OCI-LY1 (cell line): ENCODE measurements around the gene CTDSP2.
A peak's percentile ranks its signal among the peaks of the same experiment; 100 is the strongest.

Experiments
- H2AFZ ChIP-seq: fragments of 200-600 bp; sonication (generic), shearing (Covaris generic); 2 replicates; pipeline ENCODE4 v1.6.0; 2014; ENCODE audit warnings: antibody characterized with exemption, mild to moderate bottlenecking, low read length
- H3F3A ChIP-seq: fragments of 200-600 bp; sonication (generic), shearing (Covaris generic); 2 replicates; pipeline ENCODE4 v1.6.0; 2014; ENCODE audit warnings: mild to moderate bottlenecking, antibody characterized with exemption, low read length, moderate library complexity; ENCODE audit not compliant: insufficient read depth
- H3K27ac ChIP-seq: fragments of 200-600 bp; sonication (generic); 2 replicates; pipeline ENCODE4 v1.5.1; 2014; ENCODE audit warnings: low read length, mixed run types, mild to moderate bottlenecking, low read depth; ENCODE audit not compliant: poor library complexity, severe bottlenecking
- H3K27me3 ChIP-seq: fragments of 200-600 bp; sonication (generic); 2 replicates; pipeline ENCODE4 v1.6.0; 2014; ENCODE audit warnings: antibody characterized with exemption, mild to moderate bottlenecking, low read length, moderate library complexity; ENCODE audit not compliant: insufficient read depth
- H3K36me3 ChIP-seq: fragments of 200-600 bp; sonication (generic); 2 replicates; pipeline ENCODE4 v1.6.1; 2014; ENCODE audit warnings: mild to moderate bottlenecking, antibody characterized with exemption, low read length, moderate library complexity, mixed read lengths; ENCODE audit not compliant: insufficient read depth
- H3K4me1 ChIP-seq: fragments of 200-600 bp; sonication (generic); 2 replicates; pipeline ENCODE4 v1.5.1; 2014; ENCODE audit warnings: mild to moderate bottlenecking, low read length, moderate library complexity; ENCODE audit not compliant: insufficient read depth, severe bottlenecking
- H3K4me2 ChIP-seq: fragments of 200-600 bp; sonication (generic), shearing (Covaris generic); 2 replicates; pipeline ENCODE4 v1.6.1; 2014; ENCODE audit warnings: low read length
- H3K4me3 ChIP-seq: fragments of 200-600 bp; sonication (generic); 2 replicates; pipeline ENCODE4 v1.5.1; 2014; ENCODE audit warnings: low read length, low read depth, mild to moderate bottlenecking, mixed read lengths; ENCODE audit not compliant: poor library complexity, severe bottlenecking
- H3K79me2 ChIP-seq: fragments of 200-600 bp; shearing (Covaris generic); 2 replicates; pipeline ENCODE4 v1.6.1; 2016; ENCODE audit warnings: mixed run types, low read length, mixed read lengths; ENCODE audit not compliant: insufficient read depth
- H3K9ac ChIP-seq: fragments of 200-600 bp; sonication (generic), shearing (Covaris generic); 2 replicates; pipeline ENCODE4 v1.6.1; 2014; ENCODE audit warnings: mild to moderate bottlenecking, low read length, mixed read lengths
- H3K9me2 ChIP-seq: fragments of 200-600 bp; sonication (generic), shearing (Covaris generic); 2 replicates; pipeline ENCODE4 v1.6.1; 2014; ENCODE audit warnings: low read depth, mild to moderate bottlenecking, low read length, mixed read lengths
- H3K9me3 ChIP-seq: fragments of 200-600 bp; shearing (Covaris generic); 2 replicates; pipeline ENCODE4 v1.6.1; 2014; ENCODE audit warnings: low read length, mixed read lengths
- H4K20me1 ChIP-seq: fragments of 200-600 bp; sonication (generic), shearing (Covaris generic); 2 replicates; pipeline ENCODE4 v1.6.0; 2016; ENCODE audit warnings: mild to moderate bottlenecking, low read length; ENCODE audit not compliant: insufficient read depth
- EZH2 ChIP-seq: fragments of 200-600 bp; sonication (generic), shearing (Covaris generic); IDR thresholded peaks from 2 replicates; pipeline ENCODE4 v1.8.0; 2017; ENCODE audit warnings: borderline replicate concordance, mixed run types, mild to moderate bottlenecking, antibody characterized with exemption, low read length, moderate library complexity, mixed read lengths
- TF ChIP-seq, protein P1 (sequence below): fragments of 200-600 bp; sonication (generic), shearing (Covaris generic); IDR thresholded peaks from 2 replicates; pipeline ENCODE4 v1.5.1; 2017; ENCODE audit warnings: mild to moderate bottlenecking, antibody characterized with exemption, low read length, moderate library complexity, mixed read lengths

The CTDSP2 gene

DNA sequence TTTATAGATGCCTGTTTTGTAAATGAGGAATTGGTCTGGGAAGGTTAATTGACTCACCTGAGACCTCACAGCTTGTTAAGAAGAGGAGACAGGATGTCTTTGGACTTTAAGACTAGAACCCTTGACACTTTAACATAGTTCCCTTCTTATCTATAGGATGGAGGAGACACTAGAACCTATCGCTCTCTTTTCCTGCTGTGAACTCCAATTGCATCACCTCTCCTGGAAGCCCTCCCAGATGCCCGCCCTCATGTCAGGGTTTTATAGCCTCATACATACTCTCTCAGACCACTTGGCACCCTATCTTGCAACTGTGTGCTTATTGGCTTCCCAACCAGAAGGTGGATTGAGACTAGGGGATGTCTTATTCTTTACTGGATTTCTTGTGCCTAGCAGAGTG lies 2.5 kb upstream of the CTDSP2 start:
- Histone ChIP-seq H3K9me2 (no peaks in the 10 kb centered on the region), H3K4me3 (no peak overlapping the region)

DNA sequence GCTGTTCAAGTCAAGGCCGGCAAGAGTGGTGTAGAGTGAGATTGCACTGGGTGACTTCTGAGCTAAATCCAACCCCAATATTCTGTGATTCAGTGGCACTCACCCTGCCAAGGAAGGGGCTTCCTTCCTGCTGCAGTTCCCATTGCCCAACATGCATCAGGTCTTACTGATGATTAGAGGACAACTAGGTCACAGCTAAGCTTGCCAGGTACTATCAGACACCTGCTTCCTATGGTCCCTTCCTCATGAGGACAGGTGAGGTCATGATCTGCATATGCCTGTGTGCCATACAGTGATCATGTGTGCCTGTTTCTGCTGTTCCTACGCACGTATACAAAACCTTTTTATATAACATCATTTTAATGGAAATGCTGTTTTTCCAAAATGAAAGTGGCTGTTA lies 1.7 kb upstream of the CTDSP2 start:
- Histone ChIP-seq H3K9ac (no peak overlapping the region), H4K20me1 (no peaks in the 10 kb centered on the region), H3K27me3 (no peaks in the 10 kb centered on the region; the same call in 1 of the 2 replicates), H3K79me2 (no peaks in the 10 kb centered on the region), H3K27ac (no peak overlapping the region), H3K9me2 (no peaks in the 10 kb centered on the region), H3F3A (no peaks in the 10 kb centered on the region), H3K4me1 (peaks cover 15% of the 10 kb centered on the region), H3K9me3 (no peaks in the 10 kb centered on the region), H2AFZ (no peak overlapping the region), H3K4me3 (no peak overlapping the region), H3K4me2 (no peak overlapping the region), H3K36me3 (no peaks in the 10 kb centered on the region)
- TF ChIP-seq EZH2 = no peak
- TF ChIP-seq, protein P1, sequence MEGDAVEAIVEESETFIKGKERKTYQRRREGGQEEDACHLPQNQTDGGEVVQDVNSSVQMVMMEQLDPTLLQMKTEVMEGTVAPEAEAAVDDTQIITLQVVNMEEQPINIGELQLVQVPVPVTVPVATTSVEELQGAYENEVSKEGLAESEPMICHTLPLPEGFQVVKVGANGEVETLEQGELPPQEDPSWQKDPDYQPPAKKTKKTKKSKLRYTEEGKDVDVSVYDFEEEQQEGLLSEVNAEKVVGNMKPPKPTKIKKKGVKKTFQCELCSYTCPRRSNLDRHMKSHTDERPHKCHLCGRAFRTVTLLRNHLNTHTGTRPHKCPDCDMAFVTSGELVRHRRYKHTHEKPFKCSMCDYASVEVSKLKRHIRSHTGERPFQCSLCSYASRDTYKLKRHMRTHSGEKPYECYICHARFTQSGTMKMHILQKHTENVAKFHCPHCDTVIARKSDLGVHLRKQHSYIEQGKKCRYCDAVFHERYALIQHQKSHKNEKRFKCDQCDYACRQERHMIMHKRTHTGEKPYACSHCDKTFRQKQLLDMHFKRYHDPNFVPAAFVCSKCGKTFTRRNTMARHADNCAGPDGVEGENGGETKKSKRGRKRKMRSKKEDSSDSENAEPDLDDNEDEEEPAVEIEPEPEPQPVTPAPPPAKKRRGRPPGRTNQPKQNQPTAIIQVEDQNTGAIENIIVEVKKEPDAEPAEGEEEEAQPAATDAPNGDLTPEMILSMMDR = no peak

More for the DNA sequence above, 2.5 kb upstream of the CTDSP2 start:
- H3K4me2 ChIP-seq = no peak overlapping the region
- no peak overlapping the region for H3K27ac ChIP-seq
- H4K20me1 ChIP-seq = no peaks in the 10 kb centered on the region
- no peak overlapping the region for H3K9ac ChIP-seq
- no peaks in the 10 kb centered on the region for H3K36me3 ChIP-seq
- H3K9me3 ChIP-seq = no peaks in the 10 kb centered on the region
- no peaks in the 10 kb centered on the region for H3K79me2 ChIP-seq
- H3K27me3 ChIP-seq = no peaks in the 10 kb centered on the region; the same call in 1 of the 2 replicates
- peaks cover 15% of the 10 kb centered on the region for H3K4me1 ChIP-seq
- H3F3A ChIP-seq = no peaks in the 10 kb centered on the region
- TF ChIP-seq, protein P1 = no peak
- TF ChIP-seq EZH2 = no peak
- no peak overlapping the region for H2AFZ ChIP-seq

DNA sequence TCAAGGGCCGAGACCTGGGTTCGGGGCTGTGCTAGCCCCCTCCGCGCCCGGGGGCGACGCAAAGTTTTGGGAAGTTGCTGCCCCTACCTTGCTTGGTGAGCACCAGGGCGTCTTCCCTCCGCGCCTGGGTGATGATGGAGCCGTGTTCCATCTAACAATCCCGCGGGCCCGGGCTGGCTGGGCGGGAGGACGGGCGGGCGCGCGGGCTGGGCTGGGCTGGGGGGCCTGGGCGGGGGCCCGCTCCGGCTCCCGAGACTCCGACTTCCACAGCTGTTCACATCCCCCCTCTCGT lies 298 bp downstream of the CTDSP2 start:
- H3K9ac ChIP-seq = peak overlapping the region; percentile 71
- no peaks in the 10 kb centered on the region for H4K20me1 ChIP-seq
- TF ChIP-seq, protein P1 = no peak
- TF ChIP-seq EZH2 = no peak
- no peaks in the 10 kb centered on the region for H3K9me2 ChIP-seq
- H3K4me3 ChIP-seq = peak overlapping the region; percentile 82
- H3F3A ChIP-seq = no peaks in the 10 kb centered on the region
- H3K4me1 ChIP-seq = peaks cover 26% of the 10 kb centered on the region
- no peaks in the 10 kb centered on the region for H3K79me2 ChIP-seq
- no peak overlapping the region for H3K27ac ChIP-seq
- H2AFZ ChIP-seq = no peak overlapping the region
- peak overlapping the region; percentile 81 for H3K4me2 ChIP-seq
- no peaks in the 10 kb centered on the region for H3K9me3 ChIP-seq
- H3K36me3 ChIP-seq = no peaks in the 10 kb centered on the region
- H3K27me3 ChIP-seq = no peaks in the 10 kb centered on the region; the same call in 1 of the 2 replicates
